ENCODE measurements around the gene RREB1. TPM values are rescaled to one million over a fixed set of nuclear protein-coding genes. Genes with fewer than 3 reads are reported as not detected.

The RREB1 gene
- total RNA-seq, 1 experiment from 2014 or later, result 30.7 TPM

- CTCF ChIA-PET, result no interaction called here
- BruUV-seq (replicated peaks), result no TSS peak
Observed at GRCh38 chr6:7161253-7161623, 53.5 kb downstream of the RREB1 start.

GRCh38 chr6:7161845-7162244 is 54.1 kb downstream of the RREB1 start:
- TF ChIP-seq SIN3A (IDR thresholded peaks at IDR 0.05; ENCODE audit: borderline replicate concordance, insufficient read depth, low read depth, low read length), result no peak
- no peak for TF ChIP-seq CTCF (IDR thresholded peaks at IDR 0.05)
- no peak for TF ChIP-seq REST (IDR thresholded peaks at IDR 0.05; ENCODE audit: insufficient read depth in 1 of 2, low read depth in 2 of 2, low read length in 1 of 2)
- TF ChIP-seq TCF7L2 (IDR thresholded peaks at IDR 0.05; ENCODE audit: low read depth, low read length), result no peak
- ChIA-PET POLR2A (interaction anchor here (0.7 kb wide), 1 partner anchor 24 kb away, joined by 3 read pairs; no protein-coding TSS in a partner anchor), CTCF (no interaction called here)
- peaks cover 22% of the 10 kb centered on the region for H3K4me1 ChIP-seq (ENCODE audit: control insufficient read depth, insufficient read depth, low read length)
- no peak overlapping the region for H3K4me3 ChIP-seq (ENCODE audit: low read depth in 2 of 2, low read length in 2 of 2)
- ATAC-seq (no peak), DNase-seq (ENCODE audit: low read depth, low spot score) (no peak)
- H3K27ac ChIP-seq (ENCODE audit: low read length), result no peak overlapping the region
- BruUV-seq (replicated peaks), result no TSS peak
- no peaks in the 10 kb centered on the region for H3K27me3 ChIP-seq (ENCODE audit: control insufficient read depth, insufficient read depth, low read length)
- no peaks in the 10 kb centered on the region for H3K36me3 ChIP-seq (ENCODE audit: control insufficient read depth, insufficient read depth, low read length)
- intact Hi-C loops (cut with micrococcal nuclease; ENCODE audit: unreplicated experiment) (no loop called here), in situ Hi-C loops (cut with HindIII; ENCODE audit: low pct_unique_long_range_greater_than_20kb, low sequenced_read_pairs) (no loop called here)
- H3K9me3 ChIP-seq (ENCODE audit: control insufficient read depth, insufficient read depth, low read depth, low read length), result no peaks in the 10 kb centered on the region

More at GRCh38 chr6:7161253-7161623, 53.5 kb downstream of the RREB1 start:
- POLR2A ChIA-PET, result no interaction called here
- Histone ChIP-seq H3K9me3 (ENCODE audit: control insufficient read depth, insufficient read depth, low read depth, low read length) (no peaks in the 10 kb centered on the region), H3K4me3 (ENCODE audit: low read depth in 2 of 2, low read length in 2 of 2) (no peak overlapping the region), H3K27ac (ENCODE audit: low read length) (no peak overlapping the region), H3K27me3 (ENCODE audit: control insufficient read depth, insufficient read depth, low read length) (no peaks in the 10 kb centered on the region), H3K36me3 (ENCODE audit: control insufficient read depth, insufficient read depth, low read length) (no peaks in the 10 kb centered on the region), H3K4me1 (ENCODE audit: control insufficient read depth, insufficient read depth, low read length) (peaks cover 21% of the 10 kb centered on the region)
- intact Hi-C loops (cut with micrococcal nuclease; ENCODE audit: unreplicated experiment), result no loop called here
- in situ Hi-C loops (cut with HindIII; ENCODE audit: low pct_unique_long_range_greater_than_20kb, low sequenced_read_pairs), result no loop called here
- DNase-seq (ENCODE audit: low read depth, low spot score) (no peak), ATAC-seq (no peak)
- TF ChIP-seq TCF7L2 (IDR thresholded peaks at IDR 0.05; ENCODE audit: low read depth, low read length) (no peak), SIN3A (IDR thresholded peaks at IDR 0.05; ENCODE audit: borderline replicate concordance, insufficient read depth, low read depth, low read length) (no peak), REST (IDR thresholded peaks at IDR 0.05; ENCODE audit: insufficient read depth in 1 of 2, low read depth in 2 of 2, low read length in 1 of 2) (no peak)
